Lung (tissue), 12 donors: ENCODE results near the gene NLRP1. TPM values are rescaled to one million over a fixed set of nuclear protein-coding genes. Genes with fewer than 3 reads are reported as not detected.

Experiments
- ATAC-seq: fragments of 200-7000 bp; cut with Tn5 transposase; one replicate; pipeline ENCODE4 v1.9.1; 2020; ENCODE audit warnings: moderate number of reproducible peaks; ENCODE audit not compliant: insufficient read depth, low FRiP score
- DNase-seq, 3 donors: peaks; one replicate each; pipeline ENCODE4 v3.0.0-alpha.2; 2013 to 2017
- H3K27ac ChIP-seq, 2 donors: one replicate each; pipeline ENCODE4 v1.5.1; 2013; ENCODE audit warnings: mild to moderate bottlenecking in 2 of 2, moderate library complexity in 2 of 2, control low read depth in 1 of 2, inconsistent platforms in 1 of 2, low read depth in 1 of 2, low read length in 1 of 2
- H3K27me3 ChIP-seq, 3 donors: one replicate each; pipeline ENCODE4 v1.5.1; 2013; ENCODE audit warnings: low read length in 2 of 3; ENCODE audit not compliant: control insufficient read depth in 3 of 3, insufficient read depth in 3 of 3
- H3K36me3 ChIP-seq, 4 donors: one replicate each; pipeline ENCODE4 v1.5.1; 2013; ENCODE audit warnings: low read length in 4 of 4, mild to moderate bottlenecking in 1 of 4, moderate library complexity in 1 of 4; ENCODE audit not compliant: control insufficient read depth in 4 of 4, insufficient read depth in 4 of 4
- H3K4me1 ChIP-seq, 5 donors: one replicate each; pipeline ENCODE4 v1.5.1; 2013; ENCODE audit warnings: low read length in 5 of 5, mild to moderate bottlenecking in 2 of 5, moderate library complexity in 1 of 5; ENCODE audit not compliant: control insufficient read depth in 5 of 5, insufficient read depth in 5 of 5
- H3K4me3 ChIP-seq: one replicate; pipeline ENCODE4 v1.5.1; 2013; ENCODE audit warnings: mild to moderate bottlenecking, control low read depth, moderate library complexity
- H3K9ac ChIP-seq, 2 donors: one replicate each; pipeline ENCODE4 v1.5.1; 2013; ENCODE audit warnings: low read length in 2 of 2, control low read depth in 1 of 2; ENCODE audit not compliant: insufficient read depth in 1 of 2
- H3K9me3 ChIP-seq, 4 donors: one replicate each; pipeline ENCODE4 v1.5.1; 2013; ENCODE audit warnings: low read length in 3 of 4, mild to moderate bottlenecking in 1 of 4, moderate library complexity in 1 of 4; ENCODE audit not compliant: control insufficient read depth in 4 of 4, insufficient read depth in 3 of 4
- CTCF ChIP-seq: IDR thresholded peaks from 2 replicates; pipeline ENCODE4 v1.5.1; 2012; ENCODE audit warnings: mild to moderate bottlenecking; ENCODE audit errors: control extremely low read depth, extremely low read depth
- WGBS, 2 donors: extraction: QIAGEN DNeasy Blood & Tissue Kit; methylation state at CpG; one replicate each; pipeline ENCODE4 v1.1.7; 2013; 5-methylcytosine and 5-hydroxymethylcytosine counted together
- polyA plus RNA-seq, 2 donors: library from polyadenylated mRNA; stranded (reverse); fragments of 200-250 nt; gene quantifications; one replicate each; pipeline ENCODE4 v1.2.1, GENCODE V29; 2013
- total RNA-seq, 2 donors: library from RNA; depleted of rRNA in 1 of 2; stranded (reverse); fragments of >200 nt in 1 of 2; gene quantifications; one replicate each; pipeline ENCODE4 v1.2.1, GENCODE V29; 2014 to 2021
- donor health status: control.
- donor health status: control.
- donor health status: Bipolar disorder and iron deficiency.
- donor health status: healthy.
- donor health status: DM: yes; HTN: yes; CAD: no.

NLRP1 gene
- total and polyA plus RNA-seq, 4 donors: 14.5 to 33.1 (median 25.2) TPM

- Histone ChIP-seq H3K9me3 (no peaks in the 10 kb centered on the region), H3K36me3 (peaks cover 0 to 3% (median 3%) of the 10 kb centered on the region in 4 donors), H3K27me3 (peaks cover 0 to 6% (median 0%) of the 10 kb centered on the region in 3 donors), H3K4me1 (peaks cover 0 to 16% (median 3%) of the 10 kb centered on the region in 5 donors), H3K4me3 (no peak overlapping the region), H3K27ac (no peak overlapping the region), H3K9ac (no peak overlapping the region)
- WGBS, 2 donors: 87 to 90% methylated on average over 8 of the region's 8 CpGs
- TF ChIP-seq CTCF: no peak
- DNase-seq: no peak
- ATAC-seq: no peak
Observed at GRCh38 chr17:5501685-5502084, 82.6 kb downstream of the NLRP1 start.

- no peak overlapping the region for H3K27ac ChIP-seq
- H3K4me1 ChIP-seq: peaks cover 0 to 16% (median 3%) of the 10 kb centered on the region in 5 donors
- ATAC-seq (peak; percentile 70), DNase-seq (peak; percentile 96 to 97 (median 96))
- H3K9me3 ChIP-seq: no peaks in the 10 kb centered on the region
- peak overlapping the region; percentile 9 for H3K4me3 ChIP-seq
- peaks cover 0 to 6% (median 0%) of the 10 kb centered on the region in 3 donors for H3K27me3 ChIP-seq
- TF ChIP-seq CTCF: no peak
- 1 to 4% methylated on average over 63 to 67 of the region's 67 CpGs for WGBS, 2 donors
- peaks cover 0 to 3% (median 3%) of the 10 kb centered on the region in 4 donors for H3K36me3 ChIP-seq
- H3K9ac ChIP-seq: peak overlapping the region; percentile 27 to 37
Observed at GRCh38 chr17:5500589-5501391, 83.5 kb downstream of the NLRP1 start.

- ATAC-seq: no peak
- no peak overlapping the region for H3K27ac ChIP-seq
- no peak for TF ChIP-seq CTCF
- H3K36me3 ChIP-seq: peaks cover 0 to 3% (median 1%) of the 10 kb centered on the region in 4 donors
- 7 to 8% methylated on average over 18 of the region's 18 CpGs for WGBS, 2 donors
- H3K4me1 ChIP-seq: peaks cover 0 to 16% (median 3%) of the 10 kb centered on the region in 5 donors
- H3K27me3 ChIP-seq: peaks cover 0 to 6% (median 0%) of the 10 kb centered on the region in 3 donors
- DNase-seq: no peak
- H3K9me3 ChIP-seq: no peaks in the 10 kb centered on the region
- H3K4me3 ChIP-seq: no peak overlapping the region
- peak overlapping the region; percentile 27 to 37 for H3K9ac ChIP-seq
Observed at GRCh38 chr17:5500247-5500588, 84.1 kb downstream of the NLRP1 start.
